IMR-90 (cell line): ENCODE results near the gene FNDC11. TPM values are rescaled to one million over a fixed set of nuclear protein-coding genes. Genes with fewer than 3 reads are reported as not detected.

Experiments used
- ATAC-seq: fragments of 200-7000 bp; cut with Tn5 transposase; 2 replicates; pipeline ENCODE4 v1.9.1; 2020; ENCODE audit warnings: low read depth, mild to moderate bottlenecking, moderate library complexity
- BruUV-seq: library from RNA; stranded (reverse); fragments of 400-500 nt; replicated peaks from 2 replicates; lab custom pipeline; 2021; lab: Mats Ljungman, UMichigan
- CTCF ChIA-PET: fragments of 300-600 bp; formaldehyde crosslinking; extraction: SDS; loops from one replicate; lab custom pipeline; 2021; ENCODE audit warnings: antibody characterized with exemption; lab: Yijun Ruan, JAX
- POLR2A ChIA-PET: fragments of 300-600 bp; sonication (Branson Sonifier 250); formaldehyde crosslinking; loops from one replicate; lab custom pipeline; 2022; ENCODE audit warnings: antibody characterized with exemption; ENCODE audit not compliant: unreplicated experiment; lab: Charles Lee
- DNase-seq: peaks from one replicate; pipeline ENCODE4 v3.0.0; 2013
- H2AFZ ChIP-seq: replicated peaks from 2 replicates; pipeline ENCODE3; 2013; ENCODE audit warnings: low read length, mild to moderate bottlenecking; ENCODE audit not compliant: poor library complexity
- H2AK5ac ChIP-seq: 2 replicates; pipeline ENCODE4 v1.6.1; 2013; ENCODE audit warnings: low read depth, low read length, inconsistent platforms
- H2AK9ac ChIP-seq: replicated peaks from 2 replicates; pipeline ENCODE3; 2013; ENCODE audit warnings: mild to moderate bottlenecking, low read depth, low read length, moderate library complexity; ENCODE audit not compliant: poor library complexity
- H2BK120ac ChIP-seq: 2 replicates; pipeline ENCODE4 v1.6.1; 2013; ENCODE audit warnings: low read depth, low read length, inconsistent platforms
- H2BK15ac ChIP-seq: 3 replicates; pipeline ENCODE4 v1.6.1; 2013; ENCODE audit warnings: low read depth, low read length, inconsistent platforms
- H2BK20ac ChIP-seq: 2 replicates; pipeline ENCODE4 v1.6.1; 2013; ENCODE audit warnings: low read depth, mild to moderate bottlenecking, inconsistent platforms, low read length, moderate library complexity
- H2BK5ac ChIP-seq: 2 replicates; pipeline ENCODE4 v1.6.1; 2013; ENCODE audit warnings: mild to moderate bottlenecking, low read depth, low read length, inconsistent platforms; ENCODE audit not compliant: poor library complexity, severe bottlenecking
- H3K14ac ChIP-seq: replicated peaks from 2 replicates; pipeline ENCODE4 v1.6.1; 2013; ENCODE audit warnings: low read depth, low read length, inconsistent platforms
- H3K18ac ChIP-seq: 2 replicates; pipeline ENCODE4 v1.6.1; 2013; ENCODE audit warnings: low read depth, low read length, control low read depth
- H3K23ac ChIP-seq: 2 replicates; pipeline ENCODE4 v1.6.1; 2013; ENCODE audit warnings: low read depth, low read length, inconsistent platforms
- H3K27ac ChIP-seq: 2 replicates; pipeline ENCODE4 v1.5.1; 2013; ENCODE audit warnings: mild to moderate bottlenecking, control low read depth, low read length; ENCODE audit not compliant: insufficient read depth
- H3K27me3 ChIP-seq: 2 replicates; pipeline ENCODE4 v1.6.1; 2013; ENCODE audit warnings: low read length; ENCODE audit not compliant: control insufficient read depth, insufficient read depth
- H3K36me3 ChIP-seq: 2 replicates; pipeline ENCODE4 v1.6.1; 2013; ENCODE audit warnings: low read length, mixed read lengths; ENCODE audit not compliant: control insufficient read depth, insufficient read depth
- H3K4ac ChIP-seq: 2 replicates; pipeline ENCODE4 v1.6.1; 2013; ENCODE audit warnings: low read depth, low read length, inconsistent platforms
- H3K4me1 ChIP-seq: 2 replicates; pipeline ENCODE4 v1.6.1; 2013; ENCODE audit warnings: low read length, mixed read lengths; ENCODE audit not compliant: control insufficient read depth, insufficient read depth
- H3K4me2 ChIP-seq: 2 replicates; pipeline ENCODE4 v1.6.1; 2013; ENCODE audit warnings: low read depth, mild to moderate bottlenecking, control low read depth, low read length, moderate library complexity
- H3K4me3 ChIP-seq: 2 replicates; pipeline ENCODE4 v1.5.1; 2013; ENCODE audit warnings: low read depth, mild to moderate bottlenecking, control low read depth, low read length, moderate library complexity; ENCODE audit not compliant: insufficient read depth
- H3K56ac ChIP-seq: 2 replicates; pipeline ENCODE4 v1.6.1; 2013; ENCODE audit warnings: low read length, inconsistent platforms; ENCODE audit not compliant: insufficient read depth; ENCODE audit errors: extremely low read depth
- H3K79me1 ChIP-seq, 2 experiments: 2 replicates each; pipeline ENCODE4 v1.6.1; 2013; ENCODE audit warnings: low read length in 2 of 2, inconsistent platforms in 1 of 2, low read depth in 1 of 2
- H3K9ac ChIP-seq: 2 replicates; pipeline ENCODE4 v1.6.1; 2013; ENCODE audit warnings: low read depth, low read length, control low read depth
- H3K9me1 ChIP-seq: 2 replicates; pipeline ENCODE4 v1.6.1; 2013; ENCODE audit warnings: low read length, inconsistent platforms; ENCODE audit not compliant: insufficient read depth
- H3K9me3 ChIP-seq: 2 replicates; pipeline ENCODE4 v1.6.1; 2013; ENCODE audit warnings: low read length; ENCODE audit not compliant: control insufficient read depth, insufficient read depth
- H4K20me1 ChIP-seq: 2 replicates; pipeline ENCODE4 v1.6.1; 2013; ENCODE audit warnings: low read length, inconsistent platforms; ENCODE audit not compliant: insufficient read depth
- H4K5ac ChIP-seq: 2 replicates; pipeline ENCODE4 v1.6.1; 2013; ENCODE audit warnings: mild to moderate bottlenecking, low read depth, low read length, control low read depth
- H4K8ac ChIP-seq, 2 experiments: 2 replicates each; pipeline ENCODE4 v1.6.1; 2013; ENCODE audit warnings: low read depth in 2 of 2, low read length in 2 of 2, control low read depth in 1 of 2, inconsistent platforms in 1 of 2
- H4K91ac ChIP-seq: 2 replicates; pipeline ENCODE4 v1.6.1; 2013; ENCODE audit warnings: low read depth, low read length, inconsistent platforms; ENCODE audit not compliant: insufficient read depth
- CEBPB ChIP-seq: IDR thresholded peaks from 2 replicates; pipeline ENCODE4 v1.6.1; 2012; ENCODE audit warnings: low read depth, low read length, improper control_type of control experiment
- MAZ ChIP-seq: IDR thresholded peaks from 2 replicates; pipeline ENCODE4 v1.6.1; 2012; ENCODE audit warnings: low read depth, mild to moderate bottlenecking, low read length, improper control_type of control experiment, moderate library complexity, borderline replicate concordance
- POLR2A ChIP-seq: IDR thresholded peaks from 2 replicates; pipeline ENCODE4 v1.6.1; 2012; ENCODE audit warnings: mild to moderate bottlenecking, low read depth, low read length
- RCOR1 ChIP-seq: IDR thresholded peaks from 2 replicates; pipeline ENCODE4 v1.6.1; 2012; ENCODE audit warnings: mild to moderate bottlenecking, low read length, improper control_type of control experiment; ENCODE audit not compliant: insufficient replicate concordance
- WGBS, 2 experiments: methylation state at CpG; one replicate each; pipeline versions ENCODE4 v1.1.5 to v1.1.7; 2013; ENCODE audit warnings: missing lambda C conversion rate in 2 of 2; ENCODE audit not compliant: insufficient read length in 1 of 2; ENCODE audit errors: extremely low coverage in 2 of 2; 5-methylcytosine and 5-hydroxymethylcytosine counted together
- dilution Hi-C: fragments of 300-500 bp; cut with HindIII; formaldehyde crosslinking; loops from one replicate; pipeline ENCODE4 v1.14.3; 2018; ENCODE audit warnings: low sequenced_read_pairs; ENCODE audit not compliant: unreplicated experiment
- in situ Hi-C: fragments of 300-500 bp; cut with MboI; formaldehyde crosslinking; loops from 3 replicates; pipeline ENCODE4 v1.14.3; 2019; ENCODE audit warnings: low sequenced_read_pairs, inconsistent platforms, mixed read lengths
- intact Hi-C: fragments of 100-400 bp; cut with micrococcal nuclease; formaldehyde crosslinking; loops from 2 replicates; pipeline ENCODE4 v1.10.0; 2022
- polyA plus RNA-seq, 3 experiments: library from polyadenylated mRNA; depleted of rRNA; stranded (reverse); fragments of >200 nt; gene quantifications; 2 replicates each; pipeline ENCODE4 v1.2.3, GENCODE V29; 2012; ENCODE audit warnings: low replicate concordance in 1 of 3
- total RNA-seq: library from RNA; depleted of rRNA; stranded (reverse); fragments of >200 nt; gene quantifications from 2 replicates; pipeline ENCODE4 v1.2.3, GENCODE V29; 2012

The FNDC11 gene
- total and polyA plus RNA-seq, 2 of the 4 experiments (the other 2 are of a cell fraction), result 0.36 to 1.0 TPM

DNA sequence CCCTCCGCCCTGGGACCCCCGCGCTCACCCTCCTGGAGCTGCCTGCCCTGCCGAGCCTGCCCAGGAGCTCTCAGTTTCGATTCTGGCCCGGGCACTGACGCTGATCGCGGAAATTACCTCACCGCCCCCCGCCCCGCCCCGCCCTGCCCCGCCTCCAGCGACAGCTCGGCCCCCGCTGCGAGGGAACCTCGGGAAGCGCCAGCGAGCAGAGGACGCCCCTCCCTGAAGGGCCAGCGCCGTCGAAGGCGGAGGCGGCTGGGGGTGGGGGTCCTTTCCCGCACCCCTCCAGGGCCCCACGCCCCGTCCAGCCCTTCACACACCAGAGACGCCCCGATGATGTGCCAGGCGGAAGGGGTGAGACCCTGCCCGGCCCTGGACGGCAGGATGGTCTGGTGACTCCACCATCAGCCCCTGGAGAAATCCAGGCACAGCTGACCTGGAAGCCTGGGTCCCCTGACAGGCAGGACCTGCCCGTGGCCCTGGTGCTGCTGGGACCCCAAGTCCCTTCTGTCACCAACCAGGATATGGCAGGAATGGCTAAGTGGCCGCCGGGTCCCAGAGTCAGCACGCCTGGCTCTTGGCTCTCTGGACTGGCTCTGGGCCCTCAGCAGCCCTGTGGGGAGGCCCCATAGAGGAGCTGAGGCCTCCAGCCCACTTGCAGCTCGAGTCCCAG lies 20.3 kb downstream of the FNDC11 start, which contains the start of gene HELZ2:
Gene HELZ2, minus strand, starts transcription at position 84 of the 673 bp plus-strand sequence. CDS start 1,854 bp downstream, outside the sequence.
- H2AFZ ChIP-seq, result peak within 1 kb of the TSS; percentile 95
- peak within 1 kb of the TSS; percentile 35 for H3K56ac ChIP-seq
- H2BK120ac ChIP-seq, result peak within 1 kb of the TSS; percentile 51; the same call in 1 of the 2 replicates
- H4K8ac ChIP-seq, result peak within 1 kb of the TSS; percentile 92 to 95
- no peak within 1 kb of the TSS; the same call in 1 of the 2 replicates for H2BK20ac ChIP-seq
- dilution Hi-C loops (no loop called here), intact Hi-C loops (no loop called here), in situ Hi-C loops (no loop called here)
- peak within 1 kb of the TSS; percentile 95 for H3K9ac ChIP-seq
- peak within 1 kb of the TSS; percentile 99 for H2AK9ac ChIP-seq
- peak within 1 kb of the TSS; percentile 19 for H3K18ac ChIP-seq
- H3K4me2 ChIP-seq, result peak within 1 kb of the TSS; percentile 76
- peak within 1 kb of the TSS; percentile 88 for H2AK5ac ChIP-seq
- H3K4me1 ChIP-seq, result peaks cover 10% of the 10 kb centered on the region
- H2BK5ac ChIP-seq, result peak within 1 kb of the TSS; percentile 71
- H4K5ac ChIP-seq, result peak within 1 kb of the TSS; percentile 89
- WGBS, 2 experiments, result 12% methylated on average over 5 of the region's 40 CpGs; no CpG with 5 or more reads in 1 of the 2 experiments
- H3K14ac ChIP-seq, result peak within 1 kb of the TSS; percentile 75
- POLR2A ChIA-PET, result interaction anchor here (0.6 kb wide), 1 partner anchor 16 kb away, joined by 6 read pairs; no protein-coding TSS in a partner anchor
- CTCF ChIA-PET, result no interaction called here
- H2BK15ac ChIP-seq, result peak within 1 kb of the TSS; percentile 81; the same call in 1 of the 3 replicates
- no TSS peak for BruUV-seq
- peak within 1 kb of the TSS; percentile 83 for H3K27ac ChIP-seq
- H3K9me3 ChIP-seq, result no peaks in the 10 kb centered on the region
- no peaks in the 10 kb centered on the region for H4K20me1 ChIP-seq
- peak within 1 kb of the TSS; percentile 85 for H3K4me3 ChIP-seq
- peaks cover 6% of the 10 kb centered on the region; the same call in 1 of the 2 replicates for H3K36me3 ChIP-seq
- ATAC-seq (peak; percentile 93), DNase-seq (peak; percentile 44)
- no peak for TF ChIP-seq RCOR1
- TF ChIP-seq POLR2A, result peak; percentile 64; the same call in 1 of the 2 replicates
- peak; percentile 72; the same call in 1 of the 2 replicates for TF ChIP-seq MAZ
- no peak for TF ChIP-seq CEBPB
- no peaks in the 10 kb centered on the region for H3K27me3 ChIP-seq
- H3K4ac ChIP-seq, result peak within 1 kb of the TSS; percentile 92
- H3K23ac ChIP-seq, result peak within 1 kb of the TSS; percentile 82
- peaks cover 4 to 13% of the 10 kb centered on the region in 2 experiments for H3K79me1 ChIP-seq
- H3K9me1 ChIP-seq, result peaks cover 3% of the 10 kb centered on the region; the same call in 1 of the 2 replicates
- peak within 1 kb of the TSS; percentile 89 for H4K91ac ChIP-seq
